DOHH2 (cell line): ENCODE measurements around the gene SPTBN4.

Experiments used
- EZH2phosphoT487 ChIP-seq: fragments of 200-600 bp; sonication (generic); IDR thresholded peaks from 2 replicates; pipeline ENCODE4 v1.6.1; 2017; ENCODE audit warnings: borderline replicate concordance, mild to moderate bottlenecking, antibody characterized with exemption, low read length, moderate library complexity, mixed read lengths
- TF ChIP-seq, protein P1 (sequence below): fragments of 200-600 bp; sonication (generic); IDR thresholded peaks from one replicate; pipeline ENCODE4 v1.5.1; 2014; ENCODE audit warnings: antibody characterized with exemption, mild to moderate bottlenecking, low read depth, low read length; ENCODE audit not compliant: poor library complexity, severe bottlenecking

DNA sequence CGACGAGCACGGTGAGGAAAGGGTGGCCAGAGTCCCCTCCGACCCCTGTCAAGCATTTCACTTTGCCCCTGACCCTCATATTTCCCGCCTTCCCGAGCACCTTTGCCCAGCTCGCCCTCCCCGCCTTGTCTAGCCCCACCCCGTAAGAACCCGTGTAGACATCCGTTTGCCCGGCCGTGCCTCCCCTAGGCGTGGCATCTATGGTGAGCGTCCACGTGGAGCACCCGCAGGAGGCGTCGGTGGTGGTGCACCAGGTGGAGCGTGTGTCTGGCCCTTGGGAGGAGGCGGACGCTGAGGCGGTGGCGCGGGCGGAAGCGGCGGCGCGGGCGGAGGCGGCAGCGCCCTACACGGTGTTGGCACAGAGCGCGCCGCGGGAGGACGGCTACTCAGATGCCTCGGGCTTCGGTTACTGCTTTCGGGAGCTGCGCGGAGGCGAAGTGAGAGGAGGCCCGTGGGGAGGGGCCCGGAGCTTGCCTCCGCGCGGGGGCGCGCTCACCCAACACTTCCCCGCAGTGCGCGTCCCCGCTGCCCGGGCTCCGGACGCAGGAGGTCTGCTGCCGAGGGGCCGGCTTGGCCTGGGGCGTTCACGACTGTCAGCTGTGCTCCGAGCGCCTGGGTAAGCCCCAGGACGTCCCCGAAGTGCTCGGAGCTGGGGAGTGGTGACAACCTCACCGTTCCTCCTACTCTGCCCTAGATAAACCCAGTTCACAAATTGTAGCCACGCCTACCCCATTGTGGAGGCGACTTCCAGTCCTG lies 138.6 kb downstream of the SPTBN4 start:
- TF ChIP-seq, protein P1, sequence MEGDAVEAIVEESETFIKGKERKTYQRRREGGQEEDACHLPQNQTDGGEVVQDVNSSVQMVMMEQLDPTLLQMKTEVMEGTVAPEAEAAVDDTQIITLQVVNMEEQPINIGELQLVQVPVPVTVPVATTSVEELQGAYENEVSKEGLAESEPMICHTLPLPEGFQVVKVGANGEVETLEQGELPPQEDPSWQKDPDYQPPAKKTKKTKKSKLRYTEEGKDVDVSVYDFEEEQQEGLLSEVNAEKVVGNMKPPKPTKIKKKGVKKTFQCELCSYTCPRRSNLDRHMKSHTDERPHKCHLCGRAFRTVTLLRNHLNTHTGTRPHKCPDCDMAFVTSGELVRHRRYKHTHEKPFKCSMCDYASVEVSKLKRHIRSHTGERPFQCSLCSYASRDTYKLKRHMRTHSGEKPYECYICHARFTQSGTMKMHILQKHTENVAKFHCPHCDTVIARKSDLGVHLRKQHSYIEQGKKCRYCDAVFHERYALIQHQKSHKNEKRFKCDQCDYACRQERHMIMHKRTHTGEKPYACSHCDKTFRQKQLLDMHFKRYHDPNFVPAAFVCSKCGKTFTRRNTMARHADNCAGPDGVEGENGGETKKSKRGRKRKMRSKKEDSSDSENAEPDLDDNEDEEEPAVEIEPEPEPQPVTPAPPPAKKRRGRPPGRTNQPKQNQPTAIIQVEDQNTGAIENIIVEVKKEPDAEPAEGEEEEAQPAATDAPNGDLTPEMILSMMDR = peak; percentile 35
- no peak for TF ChIP-seq EZH2phosphoT487
